PC-3 (cell line): Measurements from ENCODE around the gene ACOT8. TPM values are rescaled to one million over a fixed set of nuclear protein-coding genes. Genes with fewer than 3 reads are reported as not detected.

Experiments
- ATAC-seq: fragments of 200-7000 bp; cut with Tn5 transposase; 2 replicates; pipeline ENCODE4 v1.9.1; 2020; ENCODE audit warnings: mild to moderate bottlenecking, moderate library complexity
- BruUV-seq: library from RNA; stranded (reverse); fragments of 400-500 nt; replicated peaks from 2 replicates; lab custom pipeline; 2021; lab: Mats Ljungman, UMichigan
- CTCF ChIA-PET: fragments of 300-600 bp; sonication (Branson Sonifier 250); formaldehyde crosslinking; loops from one replicate; lab custom pipeline; 2022; ENCODE audit warnings: antibody characterized with exemption; lab: Charles Lee
- POLR2A ChIA-PET: fragments of 300-600 bp; sonication (Branson Sonifier 250); formaldehyde crosslinking; loops from one replicate; lab custom pipeline; 2022; ENCODE audit warnings: antibody characterized with exemption; ENCODE audit not compliant: unreplicated experiment; lab: Charles Lee
- DNase-seq: peaks from one replicate; pipeline ENCODE4 v3.0.0-alpha.2; 2015
- H2AFZ ChIP-seq: fragments of 300-600 bp; sonication (generic); 2 replicates; pipeline ENCODE4 v1.6.0; 2016; ENCODE audit warnings: antibody characterized with exemption, low read length
- H3F3A ChIP-seq: fragments of 300-600 bp; sonication (generic); one replicate; pipeline ENCODE4 v1.6.0; 2017; ENCODE audit warnings: antibody characterized with exemption, low read length, control low read depth, mild to moderate bottlenecking; ENCODE audit not compliant: unreplicated experiment
- H3K27ac ChIP-seq: fragments of 300-600 bp; sonication (generic); 2 replicates; pipeline ENCODE4 v1.5.1; 2016; ENCODE audit warnings: mild to moderate bottlenecking, low read length
- H3K27me3 ChIP-seq: fragments of 300-600 bp; sonication (generic); 2 replicates; pipeline ENCODE4 v1.6.1; 2016; ENCODE audit warnings: low read length, mixed read lengths
- H3K36me3 ChIP-seq: fragments of 300-600 bp; sonication (generic); 2 replicates; pipeline ENCODE4 v1.6.1; 2016; ENCODE audit warnings: low read depth, mixed run types, low read length, mixed read lengths
- H3K4me1 ChIP-seq: fragments of 300-600 bp; sonication (generic); 2 replicates; pipeline ENCODE4 v1.5.1; 2016; ENCODE audit warnings: low read length; ENCODE audit not compliant: insufficient read depth
- H3K4me2 ChIP-seq: fragments of 300-600 bp; sonication (generic); 2 replicates; pipeline ENCODE4 v1.6.0; 2016; ENCODE audit warnings: low read length
- H3K4me3 ChIP-seq: fragments of 300-600 bp; sonication (generic); 2 replicates; pipeline ENCODE4 v1.5.1; 2016; ENCODE audit warnings: mild to moderate bottlenecking, low read length, mixed read lengths
- H3K79me2 ChIP-seq: fragments of 300-600 bp; sonication (generic); 2 replicates; pipeline ENCODE4 v1.6.1; 2017; ENCODE audit warnings: low read length, mixed read lengths
- H3K9ac ChIP-seq: fragments of 300-600 bp; sonication (generic); 2 replicates; pipeline ENCODE4 v1.6.0; 2016; ENCODE audit warnings: mild to moderate bottlenecking, low read length
- H3K9me2 ChIP-seq: fragments of 300-600 bp; sonication (generic); replicated peaks from 2 replicates; pipeline ENCODE4 v1.6.1; 2016; ENCODE audit warnings: mixed run types, low read length, mixed read lengths
- H3K9me3 ChIP-seq: fragments of 300-600 bp; sonication (generic); 2 replicates; pipeline ENCODE4 v1.6.1; 2016; ENCODE audit warnings: low read length, mixed read lengths
- H4K20me1 ChIP-seq: fragments of 300-600 bp; sonication (generic); 2 replicates; pipeline ENCODE4 v1.6.1; 2016; ENCODE audit warnings: low read length, mixed read lengths
- EZH2 ChIP-seq: fragments of 300-600 bp; sonication (generic); IDR thresholded peaks from one replicate; pipeline ENCODE4 v1.6.1; 2017; ENCODE audit warnings: antibody characterized with exemption, mild to moderate bottlenecking, low read length; ENCODE audit not compliant: unreplicated experiment
- EZH2phosphoT487 ChIP-seq: fragments of 300-600 bp; sonication (generic); IDR thresholded peaks from 2 replicates; pipeline ENCODE4 v1.6.1; 2018; ENCODE audit warnings: mild to moderate bottlenecking, antibody characterized with exemption, low read length, borderline replicate concordance
- intact Hi-C: fragments of 100-400 bp; cut with micrococcal nuclease; formaldehyde crosslinking; loops from 2 replicates; pipeline ENCODE4 v1.9.0; 2023
- total RNA-seq: library from RNA; depleted of rRNA; stranded (reverse); fragments of >200 nt; gene quantifications from 2 replicates; pipeline ENCODE4 v1.2.3, GENCODE V29; 2014
- TF ChIP-seq, protein P1 (sequence below): fragments of 300-600 bp; sonication (generic); conservative IDR thresholded peaks from 2 replicates; pipeline ENCODE4 v1.5.1; 2017; ENCODE audit warnings: antibody characterized with exemption, low read depth, mild to moderate bottlenecking, low read length

The ACOT8 gene
- total RNA-seq, 1 experiment from 2014 or later, result 58.8 TPM

DNA sequence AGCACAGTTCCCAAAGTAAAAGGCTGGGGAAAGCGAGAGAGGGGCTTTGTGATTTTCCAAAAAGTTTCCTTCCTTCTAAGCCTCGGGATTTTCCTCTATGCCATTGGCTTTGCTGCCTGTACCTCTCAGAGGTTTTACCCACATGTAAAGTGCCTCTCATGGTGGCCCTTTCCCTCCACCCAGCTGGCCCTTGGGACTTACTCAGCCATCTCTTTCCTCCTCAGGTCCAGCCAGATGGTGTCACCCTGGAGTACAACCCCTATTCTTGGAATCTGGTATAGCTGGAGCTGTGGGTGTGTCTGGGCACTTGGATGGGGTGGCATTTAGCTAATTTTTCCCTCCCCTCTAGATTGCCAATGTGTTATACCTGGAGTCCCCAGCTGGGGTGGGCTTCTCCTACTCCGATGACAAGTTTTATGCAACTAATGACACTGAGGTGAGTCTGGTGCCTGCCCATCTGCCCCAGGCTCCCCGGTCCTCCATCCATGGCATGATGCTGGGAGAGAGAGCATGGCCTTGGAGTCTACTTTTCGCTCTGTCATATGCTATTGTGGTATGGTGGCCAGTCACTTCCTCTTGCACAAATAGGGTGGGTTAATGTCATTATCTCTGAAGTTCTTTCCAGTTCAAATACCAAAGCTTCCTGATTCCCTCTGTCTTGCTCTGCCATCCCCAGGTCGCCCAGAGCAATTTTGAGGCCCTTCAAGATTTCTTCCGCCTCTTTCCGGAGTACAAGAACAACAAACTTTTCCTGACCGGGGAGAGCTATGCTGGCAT lies 35.0 kb upstream of the ACOT8 start:
- H3F3A ChIP-seq, result no peaks in the 10 kb centered on the region
- intact Hi-C loops, result loop anchor here (5.0 kb wide), 1 partner anchor 80 kb away; the partner anchor contains the start of gene UBE2C
- peak overlapping the region; percentile 89 for H2AFZ ChIP-seq
- DNase-seq, result peak; percentile 55
- H3K4me3 ChIP-seq, result peak overlapping the region; percentile 78
- no peak for TF ChIP-seq EZH2
- TF ChIP-seq, protein P1, sequence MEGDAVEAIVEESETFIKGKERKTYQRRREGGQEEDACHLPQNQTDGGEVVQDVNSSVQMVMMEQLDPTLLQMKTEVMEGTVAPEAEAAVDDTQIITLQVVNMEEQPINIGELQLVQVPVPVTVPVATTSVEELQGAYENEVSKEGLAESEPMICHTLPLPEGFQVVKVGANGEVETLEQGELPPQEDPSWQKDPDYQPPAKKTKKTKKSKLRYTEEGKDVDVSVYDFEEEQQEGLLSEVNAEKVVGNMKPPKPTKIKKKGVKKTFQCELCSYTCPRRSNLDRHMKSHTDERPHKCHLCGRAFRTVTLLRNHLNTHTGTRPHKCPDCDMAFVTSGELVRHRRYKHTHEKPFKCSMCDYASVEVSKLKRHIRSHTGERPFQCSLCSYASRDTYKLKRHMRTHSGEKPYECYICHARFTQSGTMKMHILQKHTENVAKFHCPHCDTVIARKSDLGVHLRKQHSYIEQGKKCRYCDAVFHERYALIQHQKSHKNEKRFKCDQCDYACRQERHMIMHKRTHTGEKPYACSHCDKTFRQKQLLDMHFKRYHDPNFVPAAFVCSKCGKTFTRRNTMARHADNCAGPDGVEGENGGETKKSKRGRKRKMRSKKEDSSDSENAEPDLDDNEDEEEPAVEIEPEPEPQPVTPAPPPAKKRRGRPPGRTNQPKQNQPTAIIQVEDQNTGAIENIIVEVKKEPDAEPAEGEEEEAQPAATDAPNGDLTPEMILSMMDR, result peak; percentile 57
- no peak for TF ChIP-seq EZH2phosphoT487
- H3K4me1 ChIP-seq, result peaks cover 23% of the 10 kb centered on the region
- peak overlapping the region; percentile 96 for H3K4me2 ChIP-seq
- peaks cover 15% of the 10 kb centered on the region; the same call in 1 of the 2 replicates for H3K36me3 ChIP-seq
- no peaks in the 10 kb centered on the region for H3K27me3 ChIP-seq
- H3K9me2 ChIP-seq, result no peaks in the 10 kb centered on the region
- no TSS peak for BruUV-seq
- no peaks in the 10 kb centered on the region for H4K20me1 ChIP-seq
- ChIA-PET CTCF (interaction anchor here (0.6 to 1.0 kb wide), 4 partner anchors 66 to 79 kb away, joined by 3 read pairs; no protein-coding TSS in a partner anchor), POLR2A (interaction anchor here (0.5 to 0.6 kb wide), 2 partner anchors 12 to 27 kb away, joined by 3 to 4 read pairs; no protein-coding TSS in a partner anchor)
- no peaks in the 10 kb centered on the region for H3K9me3 ChIP-seq
- peak; percentile 63 for ATAC-seq
- H3K27ac ChIP-seq, result no peak overlapping the region
- H3K79me2 ChIP-seq, result 0 out of 2 replicates have a peak, but pooled peaks cover 10% of the 10 kb centered on the region
- H3K9ac ChIP-seq, result peak overlapping the region; percentile 76

DNA sequence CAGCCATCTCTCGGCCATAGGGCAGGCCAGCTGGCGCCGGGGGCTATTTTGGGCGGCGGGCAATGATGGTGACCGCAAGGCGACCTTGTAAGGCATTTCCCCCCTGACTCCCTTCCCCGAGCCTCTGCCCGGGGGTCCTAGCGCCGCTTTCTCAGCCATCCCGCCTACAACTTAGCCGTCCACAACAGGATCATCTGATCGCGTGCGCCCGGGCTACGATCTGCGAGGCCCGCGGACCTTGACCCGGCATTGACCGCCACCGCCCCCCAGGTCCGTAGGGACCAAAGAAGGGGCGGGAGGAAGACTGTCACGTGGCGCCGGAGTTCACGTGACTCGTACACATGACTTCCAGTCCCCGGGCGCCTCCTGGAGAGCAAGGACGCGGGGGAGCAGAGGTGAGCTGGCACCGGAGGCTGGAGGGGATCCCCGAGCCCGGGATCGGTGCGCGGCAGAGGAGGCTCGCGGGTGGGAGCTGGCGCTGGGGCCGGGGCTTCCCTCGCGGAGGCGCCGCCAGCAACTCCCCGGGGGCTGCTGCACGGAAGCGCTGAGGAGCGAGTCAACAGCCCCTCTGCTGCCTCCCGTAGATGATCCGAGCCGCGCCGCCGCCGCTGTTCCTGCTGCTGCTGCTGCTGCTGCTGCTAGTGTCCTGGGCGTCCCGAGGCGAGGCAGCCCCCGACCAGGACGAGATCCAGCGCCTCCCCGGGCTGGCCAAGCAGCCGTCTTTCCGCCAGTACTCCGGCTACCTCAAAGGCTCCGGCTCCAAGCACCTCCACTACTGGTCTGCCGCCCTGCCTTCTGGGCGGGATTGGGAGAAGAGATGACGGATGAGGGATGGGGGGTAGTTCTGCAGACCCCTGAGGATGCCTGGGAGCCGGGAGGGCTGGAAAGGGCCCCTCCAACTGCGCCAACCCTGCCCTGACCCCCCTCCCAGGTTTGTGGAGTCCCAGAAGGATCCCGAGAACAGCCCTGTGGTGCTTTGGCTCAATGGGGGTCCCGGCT lies 34.1 kb upstream of the ACOT8 start, which contains the start of the genes CTSA and NEURL2:
CTSA (plus strand) TSS at position 351 of the 999 bp plus-strand sequence; CDS start at position 585, 234 bp downstream.
NEURL2 (minus strand) TSS at position 224 of the 999 bp plus-strand sequence; CDS start at position 7, 217 bp downstream.
- Histone ChIP-seq H3K27ac (peak within 1 kb of the TSS; percentile 16), H3K36me3 (peaks cover 7% of the 10 kb centered on the region; the same call in 1 of the 2 replicates)
- ATAC-seq, result peak; percentile 75

More for the DNA sequence above, 34.1 kb upstream of the ACOT8 start, which contains the start of the genes CTSA and NEURL2:
- peak within 1 kb of the TSS; percentile 78 for H3K4me3 ChIP-seq
- peak within 1 kb of the TSS; percentile 89 for H2AFZ ChIP-seq
- TF ChIP-seq, protein P1, result peak; percentile 31
- TF ChIP-seq EZH2phosphoT487, result no peak
- no peaks in the 10 kb centered on the region for H3K9me3 ChIP-seq
- H3K79me2 ChIP-seq, result peaks cover 14% of the 10 kb centered on the region; the same call in 1 of the 2 replicates
- BruUV-seq, result TSS peak; percentile 58
- no peaks in the 10 kb centered on the region for H4K20me1 ChIP-seq
- H3K9ac ChIP-seq, result peak within 1 kb of the TSS; percentile 76
- peaks cover 23% of the 10 kb centered on the region for H3K4me1 ChIP-seq
- intact Hi-C loops, result loop anchor here (5.0 kb wide), 1 partner anchor 79 kb away; the partner anchor contains the start of gene UBE2C
- POLR2A ChIA-PET, result interaction anchor here (0.5 to 0.6 kb wide), 2 partner anchors 13 to 57 kb away, joined by 3 read pairs; partner anchors contain the start of gene SNX21
- H3K4me2 ChIP-seq, result peak within 1 kb of the TSS; percentile 96
- CTCF ChIA-PET, result interaction anchor here (0.6 to 1.0 kb wide), 3 partner anchors 55 to 79 kb away, joined by 3 to 4 read pairs (median 3); no protein-coding TSS in a partner anchor
- no peaks in the 10 kb centered on the region for H3K27me3 ChIP-seq
- peak; percentile 87 for DNase-seq
- H3F3A ChIP-seq, result no peaks in the 10 kb centered on the region
- H3K9me2 ChIP-seq, result no peaks in the 10 kb centered on the region
